Retinal pigment epithelial cell (primary cell): ENCODE measurements around the gene TMEM238.

Source experiments
- DNase-seq: peaks from one replicate; pipeline ENCODE4 v3.0.0-alpha.2; 2010; ENCODE audit warnings: low read depth
- H3K4me3 ChIP-seq: 2 replicates; pipeline ENCODE4 v1.5.1; 2011; ENCODE audit warnings: mild to moderate bottlenecking, low read length, control low read depth, moderate library complexity
- TF ChIP-seq, protein P1 (sequence below): conservative IDR thresholded peaks from 2 replicates; pipeline ENCODE4 v1.5.1; 2011; ENCODE audit warnings: low read depth, low read length, control low read depth, inconsistent platforms

The TMEM238 gene

DNA sequence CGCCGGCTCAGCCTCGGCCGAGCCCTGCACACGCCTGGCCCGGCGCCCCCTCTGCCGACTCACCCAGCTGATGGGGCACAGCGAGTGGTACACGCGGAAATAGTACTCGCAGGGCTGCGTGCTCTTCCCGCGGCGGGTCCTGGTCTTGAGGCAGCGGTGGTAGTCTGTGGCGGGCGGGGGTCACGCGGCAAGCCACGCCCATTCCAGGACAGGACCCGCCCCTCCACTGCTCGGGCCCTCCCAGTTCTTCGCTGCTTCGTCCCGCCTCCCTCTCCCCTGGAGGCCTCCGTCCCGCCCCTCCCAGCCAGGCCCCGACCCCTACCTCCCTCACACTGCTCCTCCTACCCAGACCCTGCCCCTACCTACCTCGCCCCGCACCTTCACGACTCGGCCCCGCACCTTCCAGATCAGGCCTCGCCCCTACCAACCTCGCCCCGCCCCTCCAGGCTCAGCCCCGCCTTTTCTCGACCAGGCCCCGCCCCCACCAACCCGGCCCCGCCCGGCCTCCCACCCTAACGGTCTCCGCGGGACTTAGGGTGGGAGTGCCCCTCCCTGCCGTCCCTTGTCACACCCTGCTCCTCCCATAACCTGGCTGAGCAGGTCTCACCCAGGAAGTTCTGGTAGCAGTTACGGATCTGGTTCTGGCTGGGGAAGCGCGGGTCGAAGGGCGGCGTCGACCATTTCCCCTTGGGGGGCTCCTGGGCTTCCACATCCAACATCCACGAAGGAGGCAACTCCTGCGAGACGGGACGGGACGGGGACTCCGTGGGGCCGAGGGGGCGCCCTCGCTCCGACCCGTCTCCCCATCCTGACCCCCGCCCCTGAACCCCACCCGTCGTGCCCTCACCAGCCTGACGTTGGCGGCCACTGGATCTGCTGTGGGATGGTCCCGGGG, 30.0 kb downstream of the TMEM238 start:
- TF ChIP-seq, protein P1, sequence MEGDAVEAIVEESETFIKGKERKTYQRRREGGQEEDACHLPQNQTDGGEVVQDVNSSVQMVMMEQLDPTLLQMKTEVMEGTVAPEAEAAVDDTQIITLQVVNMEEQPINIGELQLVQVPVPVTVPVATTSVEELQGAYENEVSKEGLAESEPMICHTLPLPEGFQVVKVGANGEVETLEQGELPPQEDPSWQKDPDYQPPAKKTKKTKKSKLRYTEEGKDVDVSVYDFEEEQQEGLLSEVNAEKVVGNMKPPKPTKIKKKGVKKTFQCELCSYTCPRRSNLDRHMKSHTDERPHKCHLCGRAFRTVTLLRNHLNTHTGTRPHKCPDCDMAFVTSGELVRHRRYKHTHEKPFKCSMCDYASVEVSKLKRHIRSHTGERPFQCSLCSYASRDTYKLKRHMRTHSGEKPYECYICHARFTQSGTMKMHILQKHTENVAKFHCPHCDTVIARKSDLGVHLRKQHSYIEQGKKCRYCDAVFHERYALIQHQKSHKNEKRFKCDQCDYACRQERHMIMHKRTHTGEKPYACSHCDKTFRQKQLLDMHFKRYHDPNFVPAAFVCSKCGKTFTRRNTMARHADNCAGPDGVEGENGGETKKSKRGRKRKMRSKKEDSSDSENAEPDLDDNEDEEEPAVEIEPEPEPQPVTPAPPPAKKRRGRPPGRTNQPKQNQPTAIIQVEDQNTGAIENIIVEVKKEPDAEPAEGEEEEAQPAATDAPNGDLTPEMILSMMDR: no peak
- no peak for DNase-seq
- peak overlapping the region; percentile 51 for H3K4me3 ChIP-seq

DNA sequence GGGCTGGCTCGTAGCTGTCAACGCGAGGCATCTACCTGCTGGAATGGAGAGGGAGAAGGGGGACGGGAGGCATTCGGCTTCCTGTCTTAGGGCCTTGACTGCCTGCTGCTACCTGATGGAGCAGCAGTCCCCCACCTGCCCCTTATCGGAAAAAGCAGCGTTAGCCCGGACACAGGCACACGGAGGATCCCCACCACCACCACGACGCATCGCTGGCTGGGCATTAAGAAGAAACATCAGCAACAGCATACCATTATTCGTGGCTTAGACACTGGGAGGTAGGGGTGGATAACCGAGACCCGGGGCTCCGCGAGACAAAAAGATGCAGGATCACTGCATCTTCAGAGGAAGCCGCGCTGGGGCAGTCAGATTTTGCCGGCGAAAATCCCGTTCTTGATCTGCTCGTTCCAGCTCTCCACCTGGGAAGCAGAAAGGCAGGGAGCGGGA, 30.7 kb downstream of the TMEM238 start:
- H3K4me3 ChIP-seq: peak overlapping the region; percentile 51
- TF ChIP-seq, protein P1: no peak
- DNase-seq: no peak

DNA sequence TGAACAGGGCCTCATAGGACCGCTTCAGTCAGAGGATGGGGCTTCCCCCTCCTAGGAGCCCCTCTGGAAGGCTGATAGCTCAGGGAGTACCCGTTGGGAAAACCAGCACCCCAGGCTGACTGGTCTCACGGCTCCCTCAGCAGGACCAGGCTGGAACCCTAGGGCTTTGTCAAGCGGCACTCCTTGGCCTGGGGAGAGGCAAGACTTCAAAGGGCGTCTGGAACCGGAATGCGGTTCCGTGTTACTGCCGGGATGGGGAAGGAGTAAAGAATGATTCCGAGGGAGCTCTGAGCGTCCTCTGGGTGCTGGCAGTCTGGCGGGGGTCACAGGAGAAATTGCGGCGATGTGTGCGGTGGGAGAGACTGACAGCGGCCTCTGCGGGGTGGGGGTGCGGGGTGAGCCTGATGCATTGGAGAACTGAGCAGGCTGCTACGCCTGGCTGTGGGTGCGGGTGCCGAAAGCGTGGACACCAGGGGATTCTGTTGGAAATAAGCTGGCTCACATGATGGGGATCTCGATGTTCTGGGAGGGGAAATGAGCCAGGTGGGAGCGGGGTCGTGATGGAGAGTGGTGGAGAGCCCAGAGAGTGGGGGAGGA, 31.4 kb downstream of the TMEM238 start:
- no peak for DNase-seq
- H3K4me3 ChIP-seq: no peak overlapping the region
- TF ChIP-seq, protein P1: no peak

DNA sequence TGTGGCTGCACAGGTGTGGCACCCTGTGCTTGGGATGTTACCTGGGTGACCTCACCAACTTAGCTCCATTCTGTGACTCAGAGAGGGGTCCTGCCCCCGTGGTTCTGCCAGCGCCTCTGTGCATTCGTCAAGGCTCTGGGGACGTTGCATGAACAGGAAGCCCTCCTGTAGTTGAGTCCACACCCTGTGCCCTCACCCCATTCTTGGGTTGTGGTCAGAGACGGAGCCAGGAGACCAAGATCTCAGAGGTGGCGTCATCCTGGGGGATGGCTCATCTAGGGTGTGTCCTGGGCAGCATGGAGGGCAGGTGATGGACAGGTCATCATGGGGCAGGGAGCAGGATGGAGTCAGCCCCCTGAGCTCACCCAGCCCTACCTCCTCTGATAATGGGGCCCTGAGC, 32.1 kb downstream of the TMEM238 start:
- no peak for DNase-seq

DNA sequence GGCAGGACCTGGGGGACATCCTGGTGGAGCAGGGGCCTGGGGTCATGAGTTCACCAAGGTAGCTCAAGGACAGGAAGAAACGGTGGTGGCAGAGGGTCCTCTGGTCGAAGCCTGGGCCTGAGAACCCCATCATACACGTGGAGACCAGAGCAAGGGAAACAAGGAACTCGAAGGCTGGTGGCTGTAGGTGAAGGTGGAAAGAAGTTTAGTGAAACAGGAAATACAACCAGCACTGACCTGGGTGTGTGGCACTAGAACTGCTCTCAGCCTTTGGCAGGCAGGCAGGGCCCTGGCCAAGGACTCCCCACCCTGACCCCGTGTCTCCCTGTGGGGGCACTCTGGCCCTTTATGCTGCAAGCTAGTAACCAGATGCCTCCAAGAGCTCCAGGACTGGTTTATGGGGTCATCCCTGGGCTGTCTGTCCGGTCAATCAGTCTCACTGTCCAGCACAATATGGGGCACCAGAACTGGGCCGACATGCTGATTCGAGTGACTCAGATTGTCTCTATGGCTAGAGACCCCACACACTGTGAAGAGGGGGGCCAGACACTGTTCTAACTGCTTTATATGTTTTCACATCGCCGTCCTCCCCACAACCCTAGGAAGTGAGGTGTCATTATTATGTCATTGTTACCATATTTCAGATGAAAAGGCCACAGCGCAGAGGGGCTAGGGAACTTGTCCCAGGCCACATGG, 33.3 kb downstream of the TMEM238 start:
- no peak for DNase-seq
- no peak overlapping the region for H3K4me3 ChIP-seq
- TF ChIP-seq, protein P1: no peak

More for the DNA sequence above, 32.1 kb downstream of the TMEM238 start:
- TF ChIP-seq, protein P1: no peak
- no peak overlapping the region for H3K4me3 ChIP-seq

DNA sequence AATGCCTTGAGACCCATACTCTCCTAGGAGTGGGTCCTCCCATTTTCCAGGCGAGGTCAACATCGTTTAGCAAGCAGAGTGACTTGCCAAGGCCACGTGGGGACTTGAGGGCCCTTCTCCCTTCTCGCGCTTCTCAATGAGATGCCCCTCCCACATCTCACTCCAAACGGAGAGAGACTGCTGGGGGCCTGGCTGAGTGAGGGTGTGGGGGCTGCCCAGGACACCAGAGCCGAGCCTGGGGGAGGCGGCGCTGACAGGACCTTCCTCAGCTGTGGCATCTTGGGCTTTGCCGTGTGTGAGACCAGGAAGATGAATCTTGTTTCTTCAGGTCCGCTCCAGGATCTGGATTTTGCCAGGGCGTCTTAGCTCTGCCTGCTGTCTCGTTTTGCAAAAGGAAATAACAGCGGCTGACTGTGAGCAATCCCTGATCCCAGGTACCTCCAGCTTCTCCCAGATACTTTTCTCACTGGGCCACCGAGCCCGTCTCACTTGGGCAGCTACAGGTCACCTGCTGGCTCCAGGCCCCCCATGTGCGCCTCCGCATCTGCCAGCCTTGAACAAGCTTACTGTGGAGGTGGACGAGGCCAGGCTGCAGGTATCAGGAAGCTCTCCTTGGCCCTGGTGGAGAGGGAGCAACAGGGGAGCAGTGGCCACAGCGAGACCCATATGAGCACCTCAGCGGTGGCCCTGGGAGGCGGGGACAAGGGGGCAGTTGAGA, 35.6 kb downstream of the TMEM238 start:
- no peak overlapping the region for H3K4me3 ChIP-seq
- TF ChIP-seq, protein P1: no peak
- no peak for DNase-seq
